B cell (primary cell): ENCODE measurements around the gene CD74. TPM values are rescaled to one million over a fixed set of nuclear protein-coding genes. Genes with fewer than 3 reads are reported as not detected.

Source experiments
- ATAC-seq: fragments of 200-7000 bp; cut with Tn5 transposase; one replicate; pipeline ENCODE4 v1.10.0; 2021; ENCODE audit warnings: low read depth, mild to moderate bottlenecking, moderate number of reproducible peaks, moderate library complexity
- CTCF ChIA-PET: fragments of 350-600 bp; sonication (Branson Sonifier 250); formaldehyde crosslinking; loops from one replicate; lab custom pipeline; 2021; ENCODE audit warnings: antibody characterized with exemption, inconsistent platforms; lab: Charles Lee
- POLR2A ChIA-PET: fragments of 350-600 bp; sonication (Branson Sonifier 250); formaldehyde crosslinking; loops from one replicate; lab custom pipeline; 2021; ENCODE audit warnings: antibody characterized with exemption; lab: Charles Lee
- DNase-seq: peaks from one replicate; pipeline ENCODE4 v3.0.0; 2013
- H2AFZ ChIP-seq: 2 replicates; pipeline ENCODE4 v1.6.1; 2012; ENCODE audit warnings: mild to moderate bottlenecking, low read depth, low read length; ENCODE audit not compliant: insufficient read depth, poor library complexity, severe bottlenecking
- H3K27ac ChIP-seq, 2 donors: 1 replicate in 1 of 2; 2 replicates in 1 of 2; pipeline ENCODE4 v1.5.1; 2012 to 2013; ENCODE audit warnings: low read length in 2 of 2, mild to moderate bottlenecking in 2 of 2, moderate library complexity in 1 of 2
- H3K27me3 ChIP-seq, 4 experiments: fragments of 200-600 bp in 1 of 4; sonication (generic) in 1 of 4; replicated peaks in 1 of 4; 1 replicate in 2 of 4; 2 replicates in 2 of 4; pipeline versions ENCODE4 v1.6.1 to v1.7.0; 2013 to 2016; ENCODE audit warnings: low read length in 3 of 4, mild to moderate bottlenecking in 2 of 4, mixed read lengths in 1 of 4, moderate library complexity in 1 of 4; ENCODE audit not compliant: insufficient read depth in 4 of 4, control insufficient read depth in 3 of 4; ENCODE audit errors: control extremely low read depth in 1 of 4
- H3K36me3 ChIP-seq, 2 experiments: replicated peaks in 1 of 2; 1 replicate in 1 of 2; 2 replicates in 1 of 2; pipeline versions ENCODE4 v1.6.1 to v1.7.1; 2013; ENCODE audit warnings: low read length in 1 of 2; ENCODE audit not compliant: insufficient read depth in 2 of 2, control insufficient read depth in 1 of 2; ENCODE audit errors: control extremely low read depth in 1 of 2, extremely low read depth in 1 of 2
- H3K4me1 ChIP-seq, 2 donors: fragments of 200-600 bp in 1 of 2; sonication (generic) in 1 of 2; 1 replicate in 1 of 2; 2 replicates in 1 of 2; pipeline versions ENCODE4 v1.5.1 to v1.6.1; 2013 to 2017; ENCODE audit warnings: low read length in 2 of 2; ENCODE audit not compliant: control insufficient read depth in 2 of 2, insufficient read depth in 2 of 2
- H3K4me2 ChIP-seq: replicated peaks from 2 replicates; pipeline ENCODE3; 2012; ENCODE audit warnings: mild to moderate bottlenecking, low read depth, low read length; ENCODE audit not compliant: poor library complexity, severe bottlenecking
- H3K4me3 ChIP-seq, 5 experiments: fragments of 200-600 bp in 1 of 5; sonication (generic) in 1 of 5; 1 replicate in 3 of 5; 2 replicates in 2 of 5; pipeline versions ENCODE4 v1.5.1 to v1.7.0; 2011 to 2016; ENCODE audit warnings: low read length in 4 of 5, mild to moderate bottlenecking in 4 of 5, low read depth in 2 of 5, control low read depth in 1 of 5, moderate library complexity in 1 of 5; ENCODE audit not compliant: insufficient read depth in 1 of 5; ENCODE audit errors: control extremely low read depth in 1 of 5, extremely low read depth in 1 of 5
- H3K79me2 ChIP-seq: fragments of 200-600 bp; sonication (generic); one replicate; pipeline ENCODE4 v1.6.0; 2016; ENCODE audit warnings: low read length; ENCODE audit not compliant: control insufficient read depth, insufficient read depth
- H3K9ac ChIP-seq: fragments of 200-600 bp; sonication (generic); 2 replicates; pipeline ENCODE4 v1.6.1; 2017; ENCODE audit warnings: mild to moderate bottlenecking, low read length, moderate library complexity
- H3K9me3 ChIP-seq, 3 donors: one replicate each; pipeline versions ENCODE4 v1.6.1 to v1.7.1; 2013; ENCODE audit warnings: low read length in 2 of 3; ENCODE audit not compliant: control insufficient read depth in 2 of 3, insufficient read depth in 1 of 3; ENCODE audit errors: control extremely low read depth in 1 of 3
- H4K20me1 ChIP-seq: 2 replicates; pipeline ENCODE4 v1.6.0; 2012; ENCODE audit warnings: mild to moderate bottlenecking, low read length; ENCODE audit not compliant: insufficient read depth, control insufficient read depth, poor library complexity, severe bottlenecking
- H3K27ac Mint-ChIP-seq: one replicate; pipeline ENCODE4 v1.8.0; 2021; ENCODE audit warnings: mixed read lengths
- H3K27me3 Mint-ChIP-seq: one replicate; pipeline ENCODE4 v1.8.0; 2021; ENCODE audit warnings: mixed read lengths
- H3K4me1 Mint-ChIP-seq: one replicate; pipeline ENCODE4 v1.8.0; 2021; ENCODE audit warnings: mixed read lengths
- H3K4me3 Mint-ChIP-seq: one replicate; pipeline ENCODE4 v1.8.0; 2021; ENCODE audit warnings: mixed read lengths
- H3K9me3 Mint-ChIP-seq: one replicate; pipeline ENCODE4 v1.8.0; 2022; ENCODE audit warnings: mixed read lengths; ENCODE audit not compliant: insufficient read depth
- EZH2 ChIP-seq: IDR thresholded peaks from 2 replicates; pipeline ENCODE4 v1.6.1; 2012; ENCODE audit warnings: borderline replicate concordance, low read depth, mild to moderate bottlenecking, moderate library complexity, low read length; ENCODE audit not compliant: insufficient read depth, poor library complexity, severe bottlenecking
- WGBS: methylation state at CpG from one replicate; pipeline ENCODE4 v1.1.5; 2013; ENCODE audit warnings: missing lambda C conversion rate; ENCODE audit not compliant: insufficient coverage; 5-methylcytosine and 5-hydroxymethylcytosine counted together
- intact Hi-C: fragments of 100-400 bp; cut with micrococcal nuclease; formaldehyde crosslinking; loops from one replicate; pipeline ENCODE4 v1.10.0; 2022
- polyA plus RNA-seq: library from polyadenylated mRNA; depleted of rRNA; stranded (reverse); fragments of >200 nt; gene quantifications from 2 replicates; pipeline ENCODE4 v1.2.3, GENCODE V29; 2012
- total RNA-seq, 2 donors: library from RNA; stranded (reverse); fragments of 120-200 nt in 1 of 2; gene quantifications; 1 replicate in 1 of 2; 2 replicates in 1 of 2; pipeline versions ENCODE4 v1.2.3 to v1.2.4, GENCODE V29; 2013 to 2022
- TF ChIP-seq, protein P1 (sequence below): fragments of 200-600 bp; IDR thresholded peaks from one replicate; pipeline ENCODE4 v1.8.0; 2022; ENCODE audit warnings: antibody characterized with exemption, mild to moderate bottlenecking

CD74 gene
- total and polyA plus RNA-seq, 2 donors (not counting 1 experiment from before 2014, with no cell fraction given), result 5,670 to 14,307 TPM

DNA sequence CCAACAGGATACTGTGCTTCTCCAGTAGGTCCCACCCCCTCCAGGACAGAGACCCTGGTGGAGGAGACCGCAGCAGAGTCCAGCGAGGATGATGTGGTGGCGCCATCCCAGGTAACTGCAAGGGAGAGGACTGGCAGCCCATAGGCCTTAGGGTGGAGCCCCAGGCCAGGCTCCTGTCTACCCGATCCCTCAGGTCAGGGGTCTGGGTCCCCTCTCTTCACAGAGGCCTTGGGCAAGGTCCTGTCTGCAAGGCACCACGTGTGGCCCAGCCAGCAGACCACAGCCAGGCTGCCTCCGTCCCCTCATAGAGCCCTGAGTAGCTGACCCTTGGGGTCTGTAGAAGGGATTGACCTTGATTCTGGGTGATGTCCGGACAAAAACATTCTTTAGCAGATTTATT is 20.0 kb downstream of the CD74 start:
- Mint-ChIP-seq H3K27me3 (no peaks in the 10 kb centered on the region), H3K4me1 (peaks cover 9% of the 10 kb centered on the region), H3K4me3 (no peak overlapping the region), H3K9me3 (no peaks in the 10 kb centered on the region), H3K27ac (no peak overlapping the region)
- DNase-seq (no peak), ATAC-seq (no peak)
- Histone ChIP-seq H3K4me3 (no peak overlapping the region), H3K27ac (no peak overlapping the region), H3K9ac (no peak overlapping the region), H3K79me2 (peaks cover 6% of the 10 kb centered on the region), H2AFZ (no peak overlapping the region), H3K9me3 (no peaks in the 10 kb centered on the region), H3K27me3 (no peaks in the 10 kb centered on the region), H3K36me3 (peaks cover 0 to 89% of the 10 kb centered on the region in 2 experiments), H4K20me1 (peaks cover 55% of the 10 kb centered on the region), H3K4me2 (no peak overlapping the region), H3K4me1 (no peaks in the 10 kb centered on the region)
- TF ChIP-seq EZH2, result no peak
- TF ChIP-seq, protein P1, sequence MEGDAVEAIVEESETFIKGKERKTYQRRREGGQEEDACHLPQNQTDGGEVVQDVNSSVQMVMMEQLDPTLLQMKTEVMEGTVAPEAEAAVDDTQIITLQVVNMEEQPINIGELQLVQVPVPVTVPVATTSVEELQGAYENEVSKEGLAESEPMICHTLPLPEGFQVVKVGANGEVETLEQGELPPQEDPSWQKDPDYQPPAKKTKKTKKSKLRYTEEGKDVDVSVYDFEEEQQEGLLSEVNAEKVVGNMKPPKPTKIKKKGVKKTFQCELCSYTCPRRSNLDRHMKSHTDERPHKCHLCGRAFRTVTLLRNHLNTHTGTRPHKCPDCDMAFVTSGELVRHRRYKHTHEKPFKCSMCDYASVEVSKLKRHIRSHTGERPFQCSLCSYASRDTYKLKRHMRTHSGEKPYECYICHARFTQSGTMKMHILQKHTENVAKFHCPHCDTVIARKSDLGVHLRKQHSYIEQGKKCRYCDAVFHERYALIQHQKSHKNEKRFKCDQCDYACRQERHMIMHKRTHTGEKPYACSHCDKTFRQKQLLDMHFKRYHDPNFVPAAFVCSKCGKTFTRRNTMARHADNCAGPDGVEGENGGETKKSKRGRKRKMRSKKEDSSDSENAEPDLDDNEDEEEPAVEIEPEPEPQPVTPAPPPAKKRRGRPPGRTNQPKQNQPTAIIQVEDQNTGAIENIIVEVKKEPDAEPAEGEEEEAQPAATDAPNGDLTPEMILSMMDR, result no peak
- ChIA-PET POLR2A (interaction anchor here (1.1 to 15.5 kb wide), 2 partner anchors 18 to 38 kb away, joined by 3 to 286 read pairs; no protein-coding TSS in a partner anchor), CTCF (interaction anchor here (0.6 to 15.8 kb wide), 3 partner anchors 13 to 291 kb away, joined by 3 to 396 read pairs (median 3); no protein-coding TSS in a partner anchor)
- 98% methylated on average over 5 of the region's 7 CpGs for WGBS
- intact Hi-C loops, result no loop called here

DNA sequence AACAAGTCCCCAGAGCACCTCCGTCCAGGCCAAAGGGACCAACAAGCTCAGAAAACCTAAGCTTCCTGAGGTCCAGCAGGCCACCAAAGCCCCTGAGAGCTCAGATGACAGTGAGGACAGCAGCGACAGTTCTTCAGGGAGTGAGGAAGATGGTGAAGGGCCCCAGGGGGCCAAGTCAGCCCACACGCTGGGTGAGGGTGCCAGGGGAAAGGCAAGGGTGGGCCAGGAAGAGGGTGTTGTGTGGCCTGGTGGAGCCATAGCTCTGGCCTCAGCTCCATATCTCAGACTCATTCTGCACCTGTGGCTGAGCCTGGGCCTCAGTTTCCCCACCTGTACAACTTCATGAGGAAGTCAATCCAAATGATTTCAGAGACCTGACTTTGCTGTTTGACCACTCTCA is 20.7 kb downstream of the CD74 start:
- intact Hi-C loops, result no loop called here
- no peaks in the 10 kb centered on the region for H3K27me3 ChIP-seq

More for the DNA sequence above, 20.7 kb downstream of the CD74 start:
- Mint-ChIP-seq H3K4me1 (peaks cover 7% of the 10 kb centered on the region), H3K27me3 (no peaks in the 10 kb centered on the region), H3K4me3 (no peak overlapping the region), H3K27ac (peak overlapping the region; percentile 32), H3K9me3 (no peaks in the 10 kb centered on the region)
- 88% methylated on average over 3 of the region's 3 CpGs for WGBS
- peaks cover 0 to 91% of the 10 kb centered on the region in 2 experiments for H3K36me3 ChIP-seq
- TF ChIP-seq EZH2, result no peak
- TF ChIP-seq, protein P1, result no peak
- H3K79me2 ChIP-seq, result peaks cover 10% of the 10 kb centered on the region
- H2AFZ ChIP-seq, result no peak overlapping the region
- no peak overlapping the region for H3K9ac ChIP-seq
- no peak overlapping the region for H3K27ac ChIP-seq
- ATAC-seq (no peak), DNase-seq (peak; percentile 61)
- H3K4me2 ChIP-seq, result no peak overlapping the region
- ChIA-PET POLR2A (interaction anchor here (1.1 kb wide), 1 partner anchor 19 kb away, joined by 3 read pairs; no protein-coding TSS in a partner anchor), CTCF (interaction anchor here (0.9 kb wide), 1 partner anchor 67 kb away, joined by 3 read pairs; no protein-coding TSS in a partner anchor)
- no peaks in the 10 kb centered on the region for H3K4me1 ChIP-seq
- H3K4me3 ChIP-seq, result no peak overlapping the region
- H4K20me1 ChIP-seq, result peaks cover 52% of the 10 kb centered on the region
- no peaks in the 10 kb centered on the region for H3K9me3 ChIP-seq
